ENCODE results near the gene CNPY3.
"Not testable (repeated sequence)": the region's sequence is repeated elsewhere in the genome, so short reads cannot be mapped to it uniquely, and the experiment has no call there.

DNA sequence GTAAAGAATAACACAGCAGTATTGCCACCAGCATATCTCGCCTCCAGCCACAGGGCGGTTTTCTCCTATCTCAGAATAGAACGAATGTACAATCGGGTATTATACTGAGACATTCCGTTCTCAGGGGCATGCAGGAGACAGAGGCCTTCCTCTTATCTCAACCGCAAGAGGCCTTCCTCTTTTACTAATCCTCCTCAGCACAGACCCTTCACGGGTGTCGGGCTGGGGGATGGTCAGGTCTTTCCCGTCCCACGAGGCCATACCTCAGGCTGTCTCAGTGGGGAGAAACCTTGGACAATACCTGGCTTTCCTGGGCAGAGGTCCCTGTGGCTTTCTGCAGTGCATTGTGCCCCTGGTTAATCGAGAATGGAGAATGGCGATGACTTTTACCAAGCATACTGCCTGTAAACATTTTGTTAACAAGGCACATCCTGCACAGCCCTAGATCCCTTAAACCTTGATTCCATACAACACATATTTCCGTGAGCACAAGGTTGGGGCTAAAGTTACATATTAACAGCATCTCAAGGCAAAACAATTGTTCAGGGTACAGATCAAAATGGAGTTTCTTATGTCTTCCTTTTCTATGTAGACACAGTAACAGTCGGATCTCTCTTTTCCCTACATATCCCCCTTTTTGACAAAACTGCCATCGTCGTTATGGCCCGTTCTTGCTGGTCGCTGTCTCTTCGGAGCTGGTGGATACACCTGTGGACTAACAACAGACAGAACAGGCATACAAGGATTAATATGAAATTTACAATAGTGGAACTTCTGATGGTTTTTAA lies 35.0 kb upstream of the CNPY3 start:
- TF ChIP-seq, protein P1, sequence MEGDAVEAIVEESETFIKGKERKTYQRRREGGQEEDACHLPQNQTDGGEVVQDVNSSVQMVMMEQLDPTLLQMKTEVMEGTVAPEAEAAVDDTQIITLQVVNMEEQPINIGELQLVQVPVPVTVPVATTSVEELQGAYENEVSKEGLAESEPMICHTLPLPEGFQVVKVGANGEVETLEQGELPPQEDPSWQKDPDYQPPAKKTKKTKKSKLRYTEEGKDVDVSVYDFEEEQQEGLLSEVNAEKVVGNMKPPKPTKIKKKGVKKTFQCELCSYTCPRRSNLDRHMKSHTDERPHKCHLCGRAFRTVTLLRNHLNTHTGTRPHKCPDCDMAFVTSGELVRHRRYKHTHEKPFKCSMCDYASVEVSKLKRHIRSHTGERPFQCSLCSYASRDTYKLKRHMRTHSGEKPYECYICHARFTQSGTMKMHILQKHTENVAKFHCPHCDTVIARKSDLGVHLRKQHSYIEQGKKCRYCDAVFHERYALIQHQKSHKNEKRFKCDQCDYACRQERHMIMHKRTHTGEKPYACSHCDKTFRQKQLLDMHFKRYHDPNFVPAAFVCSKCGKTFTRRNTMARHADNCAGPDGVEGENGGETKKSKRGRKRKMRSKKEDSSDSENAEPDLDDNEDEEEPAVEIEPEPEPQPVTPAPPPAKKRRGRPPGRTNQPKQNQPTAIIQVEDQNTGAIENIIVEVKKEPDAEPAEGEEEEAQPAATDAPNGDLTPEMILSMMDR (IDR thresholded peaks at IDR 0.05; ENCODE audit: low read depth, low read length) = not testable (repeated sequence)
- TF ChIP-seq EZH2phosphoT487 (IDR thresholded peaks at IDR 0.05; ENCODE audit: low read depth) = not testable (repeated sequence)

All from OCI-LY3 (cell line).